ENCODE measurements around the gene SLC25A19. TPM values are rescaled to one million over a fixed set of nuclear protein-coding genes. Genes with fewer than 3 reads are reported as not detected.
A peak's percentile ranks its signal among the peaks of the same experiment; 100 is the strongest.
"Not testable (repeated sequence)": the region's sequence is repeated elsewhere in the genome, so short reads cannot be mapped to it uniquely, and the experiment has no call there.

The SLC25A19 gene
- total RNA-seq, 6 experiments from 2014 or later, result 3.8 to 13.4 (median 7.3) TPM

- Histone ChIP-seq H3K36me3 (no peaks in the 10 kb centered on the region), H3K9me3 (no peaks in the 10 kb centered on the region), H3K4me3 (peak overlapping the region; percentile 74 to 86 (median 84)), H3K27ac (peak overlapping the region; percentile 51 to 88 (median 86)), H3K27me3 (no peaks in the 10 kb centered on the region), H3K4me1 (no peaks in the 10 kb centered on the region)
- intact Hi-C loops (cut with DNase I), result no loop called here
- WGBS (ENCODE audit: insufficient coverage, low coverage, low lambda C conversion rate, missing lambda C conversion rate), result 4% methylated on average over 26 of the region's 26 CpGs
- TF ChIP-seq, protein P1, sequence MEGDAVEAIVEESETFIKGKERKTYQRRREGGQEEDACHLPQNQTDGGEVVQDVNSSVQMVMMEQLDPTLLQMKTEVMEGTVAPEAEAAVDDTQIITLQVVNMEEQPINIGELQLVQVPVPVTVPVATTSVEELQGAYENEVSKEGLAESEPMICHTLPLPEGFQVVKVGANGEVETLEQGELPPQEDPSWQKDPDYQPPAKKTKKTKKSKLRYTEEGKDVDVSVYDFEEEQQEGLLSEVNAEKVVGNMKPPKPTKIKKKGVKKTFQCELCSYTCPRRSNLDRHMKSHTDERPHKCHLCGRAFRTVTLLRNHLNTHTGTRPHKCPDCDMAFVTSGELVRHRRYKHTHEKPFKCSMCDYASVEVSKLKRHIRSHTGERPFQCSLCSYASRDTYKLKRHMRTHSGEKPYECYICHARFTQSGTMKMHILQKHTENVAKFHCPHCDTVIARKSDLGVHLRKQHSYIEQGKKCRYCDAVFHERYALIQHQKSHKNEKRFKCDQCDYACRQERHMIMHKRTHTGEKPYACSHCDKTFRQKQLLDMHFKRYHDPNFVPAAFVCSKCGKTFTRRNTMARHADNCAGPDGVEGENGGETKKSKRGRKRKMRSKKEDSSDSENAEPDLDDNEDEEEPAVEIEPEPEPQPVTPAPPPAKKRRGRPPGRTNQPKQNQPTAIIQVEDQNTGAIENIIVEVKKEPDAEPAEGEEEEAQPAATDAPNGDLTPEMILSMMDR (IDR thresholded peaks at IDR 0.05), result peak; percentile 18 to 42 (median 24)
- TF ChIP-seq POLR2A (IDR thresholded peaks at IDR 0.05), result no peak
- DNase-seq (peak; percentile 62 to 71 (median 70)), ATAC-seq (peak; percentile 29 to 47 (median 40))
Observed at GRCh38 chr17:75289832-75290337, 652 bp upstream of the SLC25A19 start.

DNA sequence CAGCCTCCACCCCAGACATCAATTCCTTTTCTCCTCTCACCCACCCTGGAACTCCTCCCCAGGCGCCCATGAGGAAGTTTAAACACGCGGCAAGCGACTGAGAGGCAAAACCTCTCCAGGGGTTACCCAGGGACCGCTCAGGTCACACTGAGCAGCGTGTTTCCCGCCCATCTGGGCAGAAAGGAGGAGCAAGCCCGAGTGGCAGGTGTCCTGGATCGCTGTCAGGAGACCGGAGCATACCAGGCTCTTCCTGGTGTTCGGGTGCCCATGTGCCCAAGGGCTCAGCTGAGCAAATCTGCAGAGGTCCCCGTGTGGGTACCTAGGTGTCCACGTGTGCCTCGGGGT lies 491 bp downstream of the SLC25A19 start:
- DNase-seq (peak; percentile 69 to 76 (median 76)), ATAC-seq (peak; percentile 51 to 66 (median 57))
- no peaks in the 10 kb centered on the region for H3K4me1 ChIP-seq
- TF ChIP-seq, protein P1 (IDR thresholded peaks at IDR 0.05), result no peak
- TF ChIP-seq POLR2A (IDR thresholded peaks at IDR 0.05), result no peak
- no peaks in the 10 kb centered on the region for H3K36me3 ChIP-seq
- peak overlapping the region; percentile 74 to 86 (median 84) for H3K4me3 ChIP-seq
- 0% methylated on average over 4 of the region's 14 CpGs for WGBS (ENCODE audit: insufficient coverage, low coverage, low lambda C conversion rate, missing lambda C conversion rate)
- intact Hi-C loops (cut with DNase I), result no loop called here
- no peaks in the 10 kb centered on the region for H3K9me3 ChIP-seq
- H3K27me3 ChIP-seq, result no peaks in the 10 kb centered on the region
- H3K27ac ChIP-seq, result peak overlapping the region; percentile 36 to 88 (median 86)

- H3K36me3 ChIP-seq, result no peaks in the 10 kb centered on the region
- ATAC-seq (no peak), DNase-seq (no peak)
- TF ChIP-seq POLR2A (IDR thresholded peaks at IDR 0.05), result no peak
- TF ChIP-seq, protein P1 (IDR thresholded peaks at IDR 0.05), result no peak
- no peaks in the 10 kb centered on the region for H3K9me3 ChIP-seq
- no peaks in the 10 kb centered on the region for H3K4me1 ChIP-seq
- WGBS (ENCODE audit: insufficient coverage, low coverage, low lambda C conversion rate, missing lambda C conversion rate), result 15% methylated on average over 2 of the region's 2 CpGs
- peak overlapping the region; percentile 74 to 86 (median 84) for H3K4me3 ChIP-seq
- intact Hi-C loops (cut with DNase I), result no loop called here
- no peaks in the 10 kb centered on the region for H3K27me3 ChIP-seq
- peak overlapping the region in 1 of 3 donors; percentile 86 for H3K27ac ChIP-seq
Observed at GRCh38 chr17:75288359-75288758, 874 bp downstream of the SLC25A19 start.

DNA sequence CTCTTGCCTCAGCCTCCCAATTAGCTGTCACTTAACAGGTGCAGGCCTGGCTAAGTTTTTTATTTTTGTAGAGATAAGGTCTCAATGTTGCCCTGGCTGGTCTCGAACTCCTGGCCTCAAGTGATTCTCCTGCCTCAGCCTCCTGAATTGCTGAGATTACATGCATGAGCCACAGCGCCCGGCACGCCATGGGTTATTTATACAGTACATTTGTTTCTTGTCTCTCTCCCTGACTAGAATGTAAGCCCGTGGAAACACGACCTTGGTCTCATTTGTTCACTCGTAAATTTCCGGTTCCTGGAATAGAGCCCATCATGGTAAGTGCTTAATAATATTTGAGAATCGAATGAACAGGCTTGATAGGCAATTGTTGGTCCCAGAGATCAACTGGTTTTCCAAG lies 2.0 kb downstream of the SLC25A19 start:
- no peaks in the 10 kb centered on the region for H3K4me1 ChIP-seq
- H3K27ac ChIP-seq, result no peak overlapping the region
- TF ChIP-seq POLR2A (IDR thresholded peaks at IDR 0.05), result no peak
- TF ChIP-seq, protein P1 (IDR thresholded peaks at IDR 0.05), result no peak
- no peak overlapping the region for H3K4me3 ChIP-seq
- H3K36me3 ChIP-seq, result no peaks in the 10 kb centered on the region
- intact Hi-C loops (cut with DNase I), result no loop called here
- no peak for DNase-seq
- no peak for ATAC-seq
- WGBS (ENCODE audit: insufficient coverage, low coverage, low lambda C conversion rate, missing lambda C conversion rate), result 81% methylated on average over 8 of the region's 9 CpGs
- H3K9me3 ChIP-seq, result no peaks in the 10 kb centered on the region
- H3K27me3 ChIP-seq, result no peaks in the 10 kb centered on the region

- ATAC-seq, result no peak
- TF ChIP-seq, protein P1 (IDR thresholded peaks at IDR 0.05), result no peak
- TF ChIP-seq POLR2A (IDR thresholded peaks at IDR 0.05), result no peak
- DNase-seq, result no peak
- no peak overlapping the region for H3K27ac ChIP-seq
- no peaks in the 10 kb centered on the region for H3K36me3 ChIP-seq
- no peaks in the 10 kb centered on the region for H3K4me1 ChIP-seq
- intact Hi-C loops (cut with DNase I), result no loop called here
- no CpG with 5 or more reads among the region's 6 CpGs for WGBS (ENCODE audit: insufficient coverage, low coverage, low lambda C conversion rate, missing lambda C conversion rate)
- H3K9me3 ChIP-seq, result no peaks in the 10 kb centered on the region
- H3K4me3 ChIP-seq, result no peak overlapping the region
- no peaks in the 10 kb centered on the region for H3K27me3 ChIP-seq
Observed at GRCh38 chr17:75285123-75285522, 4.1 kb downstream of the SLC25A19 start.

DNA sequence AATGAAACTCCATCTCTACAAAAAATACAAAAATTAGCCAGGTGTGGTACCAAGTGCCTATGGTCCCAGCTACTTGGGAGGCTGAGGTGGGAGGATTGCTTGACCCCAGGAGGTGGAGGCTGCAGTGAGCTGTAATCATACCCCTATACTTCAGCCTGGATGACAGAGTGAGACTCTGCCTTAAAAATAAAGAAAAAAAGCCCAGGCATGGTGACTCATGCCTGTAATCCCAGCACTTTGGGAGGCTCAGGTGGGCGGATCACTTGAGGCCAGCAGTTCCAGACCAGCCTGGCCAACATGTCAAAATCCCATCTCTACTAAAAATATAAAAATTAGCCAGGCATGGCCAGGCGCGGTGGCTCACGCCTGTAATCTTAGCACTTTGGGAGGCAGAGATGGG lies 9.0 kb downstream of the SLC25A19 start:
- H3K4me3 ChIP-seq; DNase-seq; H3K9me3 ChIP-seq; H3K4me1 ChIP-seq; H3K27me3 ChIP-seq; H3K36me3 ChIP-seq; ATAC-seq; H3K27ac ChIP-seq; intact Hi-C loops (cut with DNase I): not testable (repeated sequence)
- 100% methylated on average over 1 of the region's 4 CpGs for WGBS (ENCODE audit: insufficient coverage, low coverage, low lambda C conversion rate, missing lambda C conversion rate)

All from right lobe of liver (tissue), 6 donors.